ENCODE data around the gene SYT2.

SYT2 gene

GRCh38 chr1:202671399-202671798, 38.9 kb downstream of the SYT2 start:
- no peak for DNase-seq

- no peak for DNase-seq
Observed at GRCh38 chr1:202665417-202665816, 44.8 kb downstream of the SYT2 start.

GRCh38 chr1:202664083-202664482, 46.2 kb downstream of the SYT2 start:
- no peak for DNase-seq

GRCh38 chr1:202663131-202663530, 47.1 kb downstream of the SYT2 start:
- DNase-seq, result no peak

- DNase-seq, result no peak
Observed at GRCh38 chr1:202662081-202662480, 48.2 kb downstream of the SYT2 start.

GRCh38 chr1:202661136-202661845, 49.0 kb downstream of the SYT2 start:
- DNase-seq, result peak; percentile 6

- DNase-seq, result no peak
Observed at GRCh38 chr1:202659974-202660373, 50.3 kb downstream of the SYT2 start.

GRCh38 chr1:202659541-202659940, 50.7 kb downstream of the SYT2 start:
- no peak for DNase-seq

GRCh38 chr1:202658769-202659168, 51.5 kb downstream of the SYT2 start:
- DNase-seq, result no peak

- no peak for DNase-seq
Observed at GRCh38 chr1:202658251-202658759, 51.9 kb downstream of the SYT2 start.

- DNase-seq, result no peak
Observed at GRCh38 chr1:202656951-202657646, 53.2 kb downstream of the SYT2 start.

GRCh38 chr1:202656057-202656456, 54.2 kb downstream of the SYT2 start:
- no peak for DNase-seq

- DNase-seq, result no peak
Observed at GRCh38 chr1:202654079-202654478, 56.2 kb downstream of the SYT2 start.

- no peak for DNase-seq
Observed at GRCh38 chr1:202649553-202650392, 60.5 kb downstream of the SYT2 start.

GRCh38 chr1:202648605-202649226, 61.5 kb downstream of the SYT2 start:
- DNase-seq, result no peak

GRCh38 chr1:202645097-202645476, 65.2 kb downstream of the SYT2 start:
- DNase-seq, result no peak

- no peak for DNase-seq
Observed at GRCh38 chr1:202644219-202645096, 65.8 kb downstream of the SYT2 start.

- peak; percentile 20 for DNase-seq
Observed at GRCh38 chr1:202643397-202644218, 66.6 kb downstream of the SYT2 start.

- DNase-seq, result no peak
Observed at GRCh38 chr1:202642619-202643291, 67.5 kb downstream of the SYT2 start.

GRCh38 chr1:202642212-202642611, 68.0 kb downstream of the SYT2 start:
- no peak for DNase-seq
